HG02678 (cell line): ENCODE results near the gene TMEM205.

Source experiments
- ATAC-seq: cut with Tn5 transposase; IDR thresholded peaks from one replicate; pipeline ENCODE4 v1.9.1; 2021; ENCODE audit warnings: mild to moderate bottlenecking, moderate library complexity; ENCODE audit not compliant: unreplicated experiment

TMEM205 gene

DNA sequence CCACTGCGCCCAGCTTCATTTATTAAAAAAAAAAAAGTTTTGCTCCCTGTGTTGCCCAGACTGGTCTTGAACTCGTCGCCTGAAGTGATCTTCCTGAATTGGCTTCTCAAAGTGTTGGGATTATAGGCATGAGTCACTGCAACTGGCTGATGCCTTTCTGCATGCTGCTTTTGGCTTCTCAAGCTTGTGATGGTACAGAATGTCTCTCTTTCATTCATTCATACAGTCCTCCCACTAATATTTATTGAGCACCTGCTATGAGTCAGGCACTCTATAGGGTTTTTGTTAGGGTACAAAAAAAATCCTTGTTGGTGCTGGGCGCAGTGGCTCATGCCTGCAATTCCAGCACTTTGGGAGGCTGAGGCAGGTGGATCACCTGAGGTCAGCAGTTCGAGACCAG, 41.1 kb downstream of the TMEM205 start:
- no peak for ATAC-seq

GRCh38 chr19:11300811-11301120, 45.3 kb downstream of the TMEM205 start:
- ATAC-seq, result no peak

DNA sequence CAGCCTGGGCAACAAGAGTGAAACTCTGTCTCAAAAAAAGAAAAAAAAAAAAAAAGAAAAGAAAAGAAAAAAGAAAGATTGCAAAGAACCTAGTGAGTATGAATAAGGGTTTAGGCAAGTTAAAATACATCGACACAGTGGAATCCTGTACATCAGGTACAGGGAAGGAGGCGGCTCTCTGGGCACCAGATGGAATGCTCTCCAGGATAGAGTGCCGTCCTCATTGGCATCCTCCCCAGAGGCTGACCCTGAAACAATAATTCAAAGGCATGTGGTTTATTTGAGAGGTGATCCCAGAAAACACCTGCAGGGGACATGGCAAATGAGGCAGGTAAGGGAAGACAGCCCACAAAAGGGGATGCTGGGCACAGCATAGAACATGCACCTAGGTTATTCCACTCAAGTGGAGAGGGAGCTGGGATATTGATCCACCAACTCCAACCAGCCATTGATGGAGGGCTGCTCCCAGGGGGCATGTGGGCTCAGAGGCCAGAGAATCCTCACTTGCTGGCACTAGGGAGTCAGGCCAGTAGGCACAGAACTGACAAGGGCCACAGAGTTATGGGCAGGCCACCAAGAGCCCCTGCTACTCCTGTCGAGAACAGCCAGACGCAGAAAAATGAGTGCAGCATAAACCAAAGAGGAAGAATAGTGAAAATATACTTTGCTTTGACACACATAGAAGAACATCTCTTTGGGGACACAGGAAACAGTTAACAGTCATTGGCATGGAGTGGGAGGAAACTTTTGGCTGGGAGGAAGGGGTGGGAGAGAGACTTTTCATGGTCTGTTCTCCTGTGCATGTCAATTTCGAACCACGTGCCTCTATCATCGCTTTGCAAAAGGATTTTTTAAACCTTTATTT, 45.9 kb downstream of the TMEM205 start:
- no peak for ATAC-seq

DNA sequence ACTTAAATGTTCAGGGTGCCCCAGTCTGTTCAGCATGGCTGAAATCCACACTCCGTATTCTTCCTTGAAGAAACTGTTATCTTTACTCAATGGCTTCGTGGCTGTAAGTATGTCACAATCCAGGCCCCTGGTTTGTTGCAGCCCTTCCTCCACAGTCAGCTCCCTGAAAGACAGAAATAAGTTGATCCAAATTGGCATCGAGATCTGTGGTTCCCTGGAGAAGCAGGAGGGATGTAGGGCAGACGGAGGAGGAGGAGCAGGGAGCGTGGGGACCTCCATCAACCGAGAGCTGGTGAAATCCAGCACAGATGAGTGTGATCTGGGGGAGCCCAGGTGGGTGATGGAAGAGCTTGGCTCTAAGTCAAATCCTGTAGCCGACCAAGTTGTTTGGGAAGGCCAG, 49.8 kb downstream of the TMEM205 start:
- no peak for ATAC-seq

GRCh38 chr19:11295665-11296245, 50.3 kb downstream of the TMEM205 start, which contains the start of gene TSPAN16:
TSS of gene TSPAN16 (plus strand) at chr19:11296160. CDS start at chr19:11296298, 138 bp downstream.
- ATAC-seq, result no peak

GRCh38 chr19:11295180-11295579, 50.9 kb downstream of the TMEM205 start:
- ATAC-seq, result no peak

GRCh38 chr19:11293433-11294389, 52.4 kb downstream of the TMEM205 start:
- peak; percentile 60 for ATAC-seq
